Measurements from ENCODE around the gene SNX32. TPM values are rescaled to one million over a fixed set of nuclear protein-coding genes. Genes with fewer than 3 reads are reported as not detected.

The SNX32 gene
- total RNA-seq, 2 experiments from 2014 or later: 1.7 to 2.4 TPM

- DNase-seq (no peak), ATAC-seq (no peak)
- H3K27me3 Mint-ChIP-seq: peaks cover 43% of the 10 kb centered on the region
- no peaks in the 10 kb centered on the region for H3K4me1 Mint-ChIP-seq
- H3K4me3 Mint-ChIP-seq: no peak overlapping the region
- no peaks in the 10 kb centered on the region for H3K36me3 Mint-ChIP-seq
- no peaks in the 10 kb centered on the region for H3K9me3 Mint-ChIP-seq (ENCODE audit: low read depth)
- H3K27ac Mint-ChIP-seq: no peak overlapping the region
- CTCF ChIA-PET: interaction anchor here (0.7 to 5.5 kb wide), 8 partner anchors 9 to 238 kb away, joined by 3 to 31 read pairs (median 4); partner anchors contain the start of genes AP5B1 and RNASEH2C
These were observed 26.8 kb upstream of the SNX32 start for GRCh38 chr11:65806979-65807378.

- Mint-ChIP-seq H3K27me3 (peaks cover 34% of the 10 kb centered on the region), H3K27ac (no peak overlapping the region), H3K36me3 (no peaks in the 10 kb centered on the region), H3K4me3 (no peak overlapping the region), H3K9me3 (ENCODE audit: low read depth) (no peaks in the 10 kb centered on the region), H3K4me1 (no peaks in the 10 kb centered on the region)
- CTCF ChIA-PET: interaction anchor here (0.5 to 5.5 kb wide), 4 partner anchors 29 to 1414 kb away, joined by 3 to 31 read pairs (median 4); partner anchors contain the start of genes AP5B1 and MUS81
- no peak for ATAC-seq
- DNase-seq: no peak
These were observed 24.9 kb upstream of the SNX32 start for GRCh38 chr11:65808744-65809341.

- no peak overlapping the region for H3K27ac Mint-ChIP-seq
These were observed 24.3 kb upstream of the SNX32 start for GRCh38 chr11:65809496-65809895.

GRCh38 chr11:65810046-65810868 lies 23.5 kb upstream of the SNX32 start:
- CTCF ChIA-PET: interaction anchor here (0.7 to 1.5 kb wide), 5 partner anchors 9 to 71 kb away, joined by 3 to 5 read pairs (median 3); partner anchors contain the start of genes MUS81 and SNX32

More at GRCh38 chr11:65809496-65809895, 24.3 kb upstream of the SNX32 start:
- H3K4me1 Mint-ChIP-seq: no peaks in the 10 kb centered on the region
- DNase-seq (no peak), ATAC-seq (no peak)
- H3K9me3 Mint-ChIP-seq (ENCODE audit: low read depth): no peaks in the 10 kb centered on the region
- H3K36me3 Mint-ChIP-seq: no peaks in the 10 kb centered on the region
- CTCF ChIA-PET: interaction anchor here (0.5 to 5.5 kb wide), 8 partner anchors 10 to 1413 kb away, joined by 3 to 31 read pairs (median 3); partner anchors contain the start of genes AP5B1, MUS81 and SNX32
- peaks cover 32% of the 10 kb centered on the region for H3K27me3 Mint-ChIP-seq
- no peak overlapping the region for H3K4me3 Mint-ChIP-seq

GRCh38 chr11:65811764-65812475 lies 21.8 kb upstream of the SNX32 start:
- DNase-seq (no peak), ATAC-seq (no peak)
- CTCF ChIA-PET: interaction anchor here (1.1 to 3.2 kb wide), 3 partner anchors 32 to 106 kb away, joined by 3 to 18 read pairs (median 3); partner anchors contain the start of gene AP5B1
- Mint-ChIP-seq H3K4me1 (peaks cover 4% of the 10 kb centered on the region), H3K27ac (no peak overlapping the region), H3K9me3 (ENCODE audit: low read depth) (no peaks in the 10 kb centered on the region), H3K36me3 (peaks cover 2% of the 10 kb centered on the region), H3K27me3 (peaks cover 32% of the 10 kb centered on the region), H3K4me3 (no peak overlapping the region)

More at GRCh38 chr11:65810046-65810868, 23.5 kb upstream of the SNX32 start:
- Mint-ChIP-seq H3K27ac (no peak overlapping the region), H3K4me3 (no peak overlapping the region), H3K9me3 (ENCODE audit: low read depth) (no peaks in the 10 kb centered on the region), H3K27me3 (peaks cover 32% of the 10 kb centered on the region), H3K36me3 (no peaks in the 10 kb centered on the region), H3K4me1 (no peaks in the 10 kb centered on the region)
- ATAC-seq: peak; percentile 58
- no peak for DNase-seq

- no peak overlapping the region for H3K4me3 Mint-ChIP-seq
- no peak for ATAC-seq
These were observed 19.4 kb upstream of the SNX32 start for GRCh38 chr11:65814131-65814985.

GRCh38 chr11:65814986-65815565 lies 18.7 kb upstream of the SNX32 start:
- ATAC-seq (no peak), DNase-seq (no peak)
- no peak overlapping the region for H3K4me3 Mint-ChIP-seq
- no peak overlapping the region for H3K27ac Mint-ChIP-seq
- peaks cover 18% of the 10 kb centered on the region for H3K4me1 Mint-ChIP-seq
- H3K9me3 Mint-ChIP-seq (ENCODE audit: low read depth): no peaks in the 10 kb centered on the region
- CTCF ChIA-PET: interaction anchor here (4.2 to 6.1 kb wide), 3 partner anchors 37 to 105 kb away, joined by 20 to 128 read pairs (median 70); partner anchors contain the start of genes AP5B1 and KAT5
- peaks cover 20% of the 10 kb centered on the region for H3K27me3 Mint-ChIP-seq
- H3K36me3 Mint-ChIP-seq: peaks cover 2% of the 10 kb centered on the region

More at GRCh38 chr11:65814131-65814985, 19.4 kb upstream of the SNX32 start:
- peaks cover 18% of the 10 kb centered on the region for H3K4me1 Mint-ChIP-seq
- H3K27me3 Mint-ChIP-seq: peaks cover 21% of the 10 kb centered on the region
- peaks cover 2% of the 10 kb centered on the region for H3K36me3 Mint-ChIP-seq
- no peak for DNase-seq
- no peak overlapping the region for H3K27ac Mint-ChIP-seq
- CTCF ChIA-PET: interaction anchor here (1.0 to 4.5 kb wide), 4 partner anchors 34 to 104 kb away, joined by 3 to 70 read pairs (median 19); partner anchors contain the start of genes AP5B1 and KAT5
- H3K9me3 Mint-ChIP-seq (ENCODE audit: low read depth): no peaks in the 10 kb centered on the region

- Mint-ChIP-seq H3K9me3 (ENCODE audit: low read depth) (no peaks in the 10 kb centered on the region), H3K27ac (no peak overlapping the region), H3K4me3 (peak overlapping the region; percentile 75), H3K36me3 (peaks cover 2% of the 10 kb centered on the region), H3K4me1 (peaks cover 18% of the 10 kb centered on the region), H3K27me3 (peaks cover 7% of the 10 kb centered on the region)
- CTCF ChIA-PET: interaction anchor here (0.9 to 6.1 kb wide), 26 partner anchors 9 to 483 kb away, joined by 3 to 128 read pairs (median 7); partner anchors contain the start of genes AP5B1, DPF2, FIBP and KAT5
- ATAC-seq: no peak
- no peak for DNase-seq
These were observed 17.1 kb upstream of the SNX32 start for GRCh38 chr11:65816696-65817095.

GRCh38 chr11:65817312-65817834 lies 16.4 kb upstream of the SNX32 start:
- Mint-ChIP-seq H3K27me3 (peaks cover 5% of the 10 kb centered on the region), H3K27ac (peak overlapping the region; percentile 70), H3K4me3 (peak overlapping the region; percentile 75), H3K4me1 (peaks cover 18% of the 10 kb centered on the region), H3K36me3 (peaks cover 2% of the 10 kb centered on the region), H3K9me3 (ENCODE audit: low read depth) (no peaks in the 10 kb centered on the region)
- DNase-seq (no peak), ATAC-seq (no peak)
- CTCF ChIA-PET: interaction anchor here (0.7 to 6.1 kb wide), 37 partner anchors 10 to 484 kb away, joined by 3 to 128 read pairs (median 5); partner anchors contain the start of genes AP5B1, BANF1, CCDC85B and DPF2

- peak overlapping the region; percentile 75 for H3K4me3 Mint-ChIP-seq
- H3K27ac Mint-ChIP-seq: peak overlapping the region; percentile 70
- DNase-seq (peak; percentile 95), ATAC-seq (peak; percentile 91)
- peaks cover 5% of the 10 kb centered on the region for H3K27me3 Mint-ChIP-seq
- peaks cover 18% of the 10 kb centered on the region for H3K4me1 Mint-ChIP-seq
- H3K9me3 Mint-ChIP-seq (ENCODE audit: low read depth): no peaks in the 10 kb centered on the region
- CTCF ChIA-PET: interaction anchor here (0.7 to 6.1 kb wide), 49 partner anchors 8 to 309 kb away, joined by 3 to 128 read pairs (median 4); partner anchors contain the start of genes AP5B1, BANF1, CCDC85B and FIBP
- peaks cover 2% of the 10 kb centered on the region for H3K36me3 Mint-ChIP-seq
These were observed 15.7 kb upstream of the SNX32 start for GRCh38 chr11:65817835-65818680.

- Mint-ChIP-seq H3K4me1 (peaks cover 18% of the 10 kb centered on the region), H3K27ac (no peak overlapping the region), H3K36me3 (peaks cover 2% of the 10 kb centered on the region), H3K4me3 (no peak overlapping the region), H3K27me3 (no peaks in the 10 kb centered on the region), H3K9me3 (ENCODE audit: low read depth) (no peaks in the 10 kb centered on the region)
- ATAC-seq (no peak), DNase-seq (no peak)
- CTCF ChIA-PET: interaction anchor here (1.2 to 6.1 kb wide), 3 partner anchors 11 to 43 kb away, joined by 3 to 128 read pairs (median 3); partner anchors contain the start of gene AP5B1
These were observed 12.7 kb upstream of the SNX32 start for GRCh38 chr11:65821107-65821506.
